CD14-positive monocyte (primary cell): Measurements from ENCODE around the gene KAZN. TPM values are rescaled to one million over a fixed set of nuclear protein-coding genes. Genes with fewer than 3 reads are reported as not detected.

Experiments
- DNase-seq, 3 donors: peaks; one replicate each; pipeline ENCODE4 v3.0.0-alpha.2; 2011 to 2022
- H2AFZ ChIP-seq: 2 replicates; pipeline ENCODE4 v1.6.0; 2012; ENCODE audit warnings: mild to moderate bottlenecking, low read depth, low read length, inconsistent platforms; ENCODE audit not compliant: insufficient read depth, poor library complexity, severe bottlenecking
- H3K27ac ChIP-seq, 2 donors: 1 replicate in 1 of 2; 2 replicates in 1 of 2; pipeline ENCODE4 v1.5.1; 2012 to 2013; ENCODE audit warnings: low read length in 2 of 2, control low read depth in 1 of 2, inconsistent platforms in 1 of 2, low read depth in 1 of 2, mild to moderate bottlenecking in 1 of 2
- H3K27me3 ChIP-seq, 2 donors: one replicate each; pipeline versions ENCODE4 v1.6.0 to v1.6.1; 2011 to 2013; ENCODE audit warnings: low read length in 2 of 2; ENCODE audit not compliant: control insufficient read depth in 2 of 2, insufficient read depth in 2 of 2
- H3K36me3 ChIP-seq, 2 donors: replicated peaks in 1 of 2; 1 replicate in 1 of 2; 2 replicates in 1 of 2; pipeline versions ENCODE4 v1.5.1 to v1.6.1; 2012 to 2013; ENCODE audit warnings: low read length in 2 of 2, control low read depth in 1 of 2, inconsistent platforms in 1 of 2, mild to moderate bottlenecking in 1 of 2; ENCODE audit not compliant: insufficient read depth in 2 of 2, control insufficient read depth in 1 of 2
- H3K4me1 ChIP-seq, 2 donors: 1 replicate in 1 of 2; 2 replicates in 1 of 2; pipeline versions ENCODE4 v1.5.1 to v1.6.1; 2012 to 2013; ENCODE audit warnings: low read length in 2 of 2, control low read depth in 1 of 2, inconsistent platforms in 1 of 2, mild to moderate bottlenecking in 1 of 2, moderate library complexity in 1 of 2; ENCODE audit not compliant: insufficient read depth in 2 of 2, control insufficient read depth in 1 of 2
- H3K4me2 ChIP-seq: replicated peaks from 2 replicates; pipeline ENCODE3; 2012; ENCODE audit warnings: low read length, moderate library complexity, mild to moderate bottlenecking; ENCODE audit not compliant: poor library complexity, severe bottlenecking; ENCODE audit errors: extremely low read depth
- H3K4me3 ChIP-seq, 3 experiments: fragments of 200-600 bp in 1 of 3; sonication (generic) in 1 of 3; replicated peaks in 1 of 3; 1 replicate in 2 of 3; 2 replicates in 1 of 3; pipeline ENCODE4 v1.5.1; 2011 to 2013; ENCODE audit warnings: low read length in 3 of 3, mild to moderate bottlenecking in 3 of 3, control low read depth in 2 of 3, low read depth in 2 of 3, inconsistent platforms in 1 of 3, moderate library complexity in 1 of 3
- H3K79me2 ChIP-seq: 2 replicates; pipeline ENCODE4 v1.6.0; 2012; ENCODE audit warnings: mild to moderate bottlenecking, control low read depth, inconsistent platforms, low read length, moderate library complexity; ENCODE audit not compliant: insufficient read depth
- H3K9ac ChIP-seq: 2 replicates; pipeline ENCODE4 v1.6.0; 2017; ENCODE audit warnings: low read length, mild to moderate bottlenecking; ENCODE audit not compliant: insufficient read depth, poor library complexity, severe bottlenecking
- H3K9me3 ChIP-seq, 2 donors: replicated peaks in 1 of 2; 1 replicate in 1 of 2; 2 replicates in 1 of 2; pipeline versions ENCODE4 v1.5.1 to v1.6.1; 2012 to 2013; ENCODE audit warnings: low read length in 2 of 2, control low read depth in 1 of 2; ENCODE audit not compliant: control insufficient read depth in 1 of 2, insufficient read depth in 1 of 2
- H4K20me1 ChIP-seq: 2 replicates; pipeline ENCODE4 v1.6.0; 2012; ENCODE audit warnings: mild to moderate bottlenecking, low read length, control low read depth, moderate library complexity; ENCODE audit not compliant: insufficient read depth
- H3K27ac Mint-ChIP-seq, 7 donors: one replicate each; pipeline ENCODE4 v1.8.0; 2020; ENCODE audit warnings: mild to moderate bottlenecking in 7 of 7, mixed read lengths in 7 of 7, moderate library complexity in 6 of 7, inconsistent platforms in 2 of 7
- H3K27me3 Mint-ChIP-seq, 3 donors: one replicate each; pipeline ENCODE4 v1.8.0; 2021 to 2022; ENCODE audit warnings: low read depth in 3 of 3, mild to moderate bottlenecking in 3 of 3, mixed read lengths in 3 of 3, moderate library complexity in 3 of 3, inconsistent platforms in 1 of 3
- H3K36me3 Mint-ChIP-seq, 2 donors: one replicate each; pipeline ENCODE4 v1.8.0; 2020; ENCODE audit warnings: mixed read lengths in 2 of 2, inconsistent platforms in 1 of 2, mild to moderate bottlenecking in 1 of 2
- H3K4me1 Mint-ChIP-seq: one replicate; pipeline ENCODE4 v1.8.0; 2020; ENCODE audit warnings: mild to moderate bottlenecking, mixed read lengths
- H3K4me3 Mint-ChIP-seq, 2 donors: one replicate each; pipeline ENCODE4 v1.8.0; 2020; ENCODE audit warnings: mild to moderate bottlenecking in 2 of 2, mixed read lengths in 2 of 2, moderate library complexity in 1 of 2
- H3K9me3 Mint-ChIP-seq, 7 donors: one replicate each; pipeline ENCODE4 v1.8.0; 2020 to 2022; ENCODE audit warnings: mixed read lengths in 7 of 7, mild to moderate bottlenecking in 6 of 7, moderate library complexity in 6 of 7, inconsistent platforms in 2 of 7
- WGBS: methylation state at CpG from one replicate; pipeline ENCODE4 v1.1.5; 2013; ENCODE audit warnings: missing lambda C conversion rate; ENCODE audit not compliant: insufficient coverage; 5-methylcytosine and 5-hydroxymethylcytosine counted together
- intact Hi-C, 2 donors: fragments of 100-400 bp; cut with micrococcal nuclease; formaldehyde crosslinking; loops; one replicate each; pipeline versions ENCODE4 v1.15.0 to v1.15.1; 2023
- polyA plus RNA-seq, 3 donors: library from polyadenylated mRNA; depleted of rRNA in 1 of 3; unstranded in 2 of 3; stranded (reverse) in 1 of 3; fragments of 300-500 nt in 2 of 3; fragments of >200 nt in 1 of 3; fragmentation: Illumina TruSeq in 2 of 3; gene quantifications; 1 replicate in 2 of 3; 2 replicates in 1 of 3; pipeline ENCODE4 v1.2.3, GENCODE V29; 2012 to 2021
- TF ChIP-seq, protein P1 (sequence below): fragments of 200-600 bp; IDR thresholded peaks from one replicate; pipeline ENCODE4 v1.8.0; 2022; ENCODE audit warnings: antibody characterized with exemption, mild to moderate bottlenecking

The KAZN gene
- polyA plus RNA-seq, 3 donors, result not detected

DNA sequence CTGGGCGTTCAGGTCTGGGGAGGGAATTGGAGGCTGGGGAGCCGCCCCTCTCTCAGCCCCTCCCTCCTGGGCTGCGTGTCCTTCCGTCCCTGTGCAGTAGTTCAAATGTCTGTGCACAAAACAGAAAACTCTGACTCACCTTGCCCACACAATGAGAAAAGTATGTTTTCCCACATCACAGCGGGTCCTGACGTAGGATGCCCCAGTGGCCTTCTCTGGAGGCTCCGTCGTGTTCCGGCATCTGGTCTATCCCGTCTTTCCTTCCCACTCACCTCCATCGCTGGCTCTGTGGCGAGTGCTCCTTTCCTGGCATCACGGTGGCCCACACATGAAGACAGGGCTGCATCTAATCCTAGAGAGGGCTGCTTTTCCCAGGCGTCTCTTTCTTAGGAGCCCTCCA lies 224.0 kb downstream of the KAZN start:
- Mint-ChIP-seq H3K36me3 (no peaks in the 10 kb centered on the region), H3K4me1 (no peaks in the 10 kb centered on the region), H3K27ac (no peak overlapping the region), H3K9me3 (peaks cover 0 to 2% (median 0%) of the 10 kb centered on the region in 7 donors), H3K4me3 (no peak overlapping the region), H3K27me3 (peaks cover 5 to 6% (median 6%) of the 10 kb centered on the region in 3 donors)
- intact Hi-C loops, result no loop called here
- no peak overlapping the region for H2AFZ ChIP-seq
- H3K9ac ChIP-seq, result no peak overlapping the region
- H3K27ac ChIP-seq, result no peak overlapping the region
- no peaks in the 10 kb centered on the region for H3K36me3 ChIP-seq
- no peak overlapping the region for H3K4me2 ChIP-seq
- WGBS, result 97% methylated on average over 11 of the region's 14 CpGs
- no peaks in the 10 kb centered on the region for H3K9me3 ChIP-seq
- no peak overlapping the region for H3K4me3 ChIP-seq
- DNase-seq, result no peak
- TF ChIP-seq, protein P1, sequence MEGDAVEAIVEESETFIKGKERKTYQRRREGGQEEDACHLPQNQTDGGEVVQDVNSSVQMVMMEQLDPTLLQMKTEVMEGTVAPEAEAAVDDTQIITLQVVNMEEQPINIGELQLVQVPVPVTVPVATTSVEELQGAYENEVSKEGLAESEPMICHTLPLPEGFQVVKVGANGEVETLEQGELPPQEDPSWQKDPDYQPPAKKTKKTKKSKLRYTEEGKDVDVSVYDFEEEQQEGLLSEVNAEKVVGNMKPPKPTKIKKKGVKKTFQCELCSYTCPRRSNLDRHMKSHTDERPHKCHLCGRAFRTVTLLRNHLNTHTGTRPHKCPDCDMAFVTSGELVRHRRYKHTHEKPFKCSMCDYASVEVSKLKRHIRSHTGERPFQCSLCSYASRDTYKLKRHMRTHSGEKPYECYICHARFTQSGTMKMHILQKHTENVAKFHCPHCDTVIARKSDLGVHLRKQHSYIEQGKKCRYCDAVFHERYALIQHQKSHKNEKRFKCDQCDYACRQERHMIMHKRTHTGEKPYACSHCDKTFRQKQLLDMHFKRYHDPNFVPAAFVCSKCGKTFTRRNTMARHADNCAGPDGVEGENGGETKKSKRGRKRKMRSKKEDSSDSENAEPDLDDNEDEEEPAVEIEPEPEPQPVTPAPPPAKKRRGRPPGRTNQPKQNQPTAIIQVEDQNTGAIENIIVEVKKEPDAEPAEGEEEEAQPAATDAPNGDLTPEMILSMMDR, result no peak
- H3K27me3 ChIP-seq, result no peaks in the 10 kb centered on the region
- no peaks in the 10 kb centered on the region for H3K79me2 ChIP-seq
- H4K20me1 ChIP-seq, result no peaks in the 10 kb centered on the region
- no peaks in the 10 kb centered on the region for H3K4me1 ChIP-seq

DNA sequence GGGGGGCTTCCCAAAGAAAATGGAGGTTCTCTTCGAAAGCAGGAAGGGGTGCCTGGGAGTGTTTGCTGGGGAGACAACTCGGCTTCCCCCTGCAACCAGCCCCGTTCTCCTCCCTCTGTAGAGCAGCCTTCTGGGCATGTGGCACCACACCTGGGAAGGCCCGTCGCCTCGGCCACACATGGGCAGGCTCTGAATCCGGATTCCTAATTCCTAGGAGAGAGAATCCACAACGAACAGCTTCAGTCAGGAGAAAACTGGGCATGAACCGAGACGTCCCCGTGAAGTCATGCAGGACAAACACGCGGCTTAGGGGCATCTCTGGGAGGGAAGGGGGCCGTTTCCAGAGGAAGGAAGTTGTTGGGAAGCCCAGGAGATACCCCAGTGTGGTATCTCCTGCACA lies 224.5 kb downstream of the KAZN start:
- Histone ChIP-seq H3K27ac (no peak overlapping the region), H3K9ac (no peak overlapping the region), H2AFZ (no peak overlapping the region), H3K4me3 (no peak overlapping the region), H3K79me2 (no peaks in the 10 kb centered on the region), H3K9me3 (no peaks in the 10 kb centered on the region), H3K4me1 (no peaks in the 10 kb centered on the region), H3K36me3 (no peaks in the 10 kb centered on the region), H3K4me2 (no peak overlapping the region), H4K20me1 (no peaks in the 10 kb centered on the region), H3K27me3 (no peaks in the 10 kb centered on the region)
- intact Hi-C loops, result no loop called here
- H3K9me3 Mint-ChIP-seq, result peaks cover 0 to 2% (median 0%) of the 10 kb centered on the region in 7 donors
- DNase-seq, result no peak
- H3K4me3 Mint-ChIP-seq, result no peak overlapping the region
- 77% methylated on average over 8 of the region's 14 CpGs for WGBS
- H3K27me3 Mint-ChIP-seq, result peaks cover 5 to 7% (median 5%) of the 10 kb centered on the region in 3 donors
- no peaks in the 10 kb centered on the region for H3K36me3 Mint-ChIP-seq
- TF ChIP-seq, protein P1, result no peak
- no peak overlapping the region for H3K27ac Mint-ChIP-seq
- no peaks in the 10 kb centered on the region for H3K4me1 Mint-ChIP-seq
